ENCODE results near the gene LAPTM5.
"Not testable (repeated sequence)": the region's sequence is repeated elsewhere in the genome, so short reads cannot be mapped to it uniquely, and the experiment has no call there.

DNA sequence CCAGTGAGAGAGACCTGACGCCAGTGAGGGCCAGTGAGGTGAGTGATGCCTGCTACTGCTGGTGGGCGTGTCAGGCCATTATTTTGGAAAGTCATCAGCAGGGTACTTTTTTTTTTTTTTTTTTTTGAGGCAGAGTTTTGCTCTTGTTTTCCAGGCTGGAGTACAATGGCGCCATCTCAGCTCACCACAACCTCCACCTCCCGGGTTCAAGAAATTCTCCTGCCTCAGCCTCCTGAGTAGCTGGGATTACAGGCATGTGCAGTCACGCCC, 32.6 kb upstream of the LAPTM5 start:
- not testable (repeated sequence) for TF ChIP-seq EZH2 (IDR thresholded peaks at IDR 0.05; ENCODE audit: borderline replicate concordance, low read depth, low read length, poor library complexity, severe bottlenecking); CTCF (conservative IDR thresholded peaks at IDR 0.05; ENCODE audit: low read depth, low read length)

All from A673 (cell line).